GM19328 (cell line): ENCODE measurements around the gene VKORC1L1.
"Not testable (repeated sequence)": the region's sequence is repeated elsewhere in the genome, so short reads cannot be mapped to it uniquely, and the experiment has no call there.

Experiments used
- ATAC-seq: cut with Tn5 transposase; IDR thresholded peaks from one replicate; pipeline ENCODE4 v1.9.1; 2021; ENCODE audit warnings: mild to moderate bottlenecking, moderate library complexity; ENCODE audit not compliant: unreplicated experiment

The VKORC1L1 gene

DNA sequence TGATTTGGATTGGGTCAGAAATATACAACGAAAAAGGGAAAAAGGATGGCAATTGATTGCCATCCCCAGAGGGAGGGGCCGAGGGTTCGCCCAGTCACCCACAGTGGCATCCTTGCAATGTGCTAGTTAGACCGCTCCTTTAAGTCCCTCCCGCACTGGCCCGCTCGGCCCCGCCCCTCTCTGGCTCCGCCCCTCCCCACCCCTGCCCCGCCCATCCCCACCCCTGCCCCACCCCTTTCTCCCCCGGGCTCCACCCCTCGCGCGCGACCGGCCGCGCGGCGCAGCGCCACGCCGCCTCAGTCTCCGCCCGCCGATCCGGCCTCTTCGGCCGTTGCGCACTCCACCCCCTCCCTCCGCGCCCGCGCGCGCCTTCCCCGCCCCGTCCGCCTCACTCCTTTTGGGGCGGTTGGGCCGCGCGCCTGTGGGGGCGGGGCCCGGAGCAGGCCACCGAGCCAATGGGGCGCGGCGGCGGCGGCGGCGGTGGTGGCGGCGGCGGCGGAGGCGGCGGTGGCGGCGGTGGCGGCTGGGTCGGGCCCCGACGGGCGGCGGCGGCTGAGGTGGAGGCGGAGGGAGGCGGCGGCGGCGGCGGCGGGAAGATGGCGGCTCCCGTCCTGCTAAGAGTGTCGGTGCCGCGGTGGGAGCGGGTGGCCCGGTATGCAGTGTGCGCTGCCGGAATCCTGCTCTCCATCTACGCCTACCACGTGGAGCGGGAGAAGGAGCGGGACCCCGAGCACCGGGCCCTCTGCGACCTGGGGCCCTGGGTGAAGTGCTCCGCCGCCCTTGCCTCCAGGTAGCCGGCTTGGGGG, at the start of gene VKORC1L1:
VKORC1L1 (plus strand) TSS at position 299 of the 806 bp plus-strand sequence; CDS start at position 597, 298 bp downstream.
- peak; percentile 93 for ATAC-seq

DNA sequence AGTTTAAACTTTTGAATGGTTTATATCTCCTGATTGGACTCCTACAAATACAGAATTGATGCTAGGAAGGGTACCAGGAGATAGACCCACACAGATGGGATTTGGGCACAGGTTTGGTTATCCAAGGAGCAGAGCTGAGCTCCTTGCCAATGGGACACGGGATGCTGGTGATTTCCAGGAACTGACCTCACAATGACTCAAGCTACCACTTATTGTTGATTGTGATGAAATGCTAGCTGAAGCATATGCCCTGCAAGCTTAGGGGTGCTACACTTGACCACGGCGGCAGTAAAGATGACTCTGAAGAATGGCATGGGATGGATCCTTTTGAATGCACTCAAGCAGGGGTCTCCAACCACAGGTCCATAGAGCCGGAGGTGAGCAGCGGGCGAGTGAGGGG, 45.5 kb upstream of the VKORC1L1 start:
- no peak for ATAC-seq

DNA sequence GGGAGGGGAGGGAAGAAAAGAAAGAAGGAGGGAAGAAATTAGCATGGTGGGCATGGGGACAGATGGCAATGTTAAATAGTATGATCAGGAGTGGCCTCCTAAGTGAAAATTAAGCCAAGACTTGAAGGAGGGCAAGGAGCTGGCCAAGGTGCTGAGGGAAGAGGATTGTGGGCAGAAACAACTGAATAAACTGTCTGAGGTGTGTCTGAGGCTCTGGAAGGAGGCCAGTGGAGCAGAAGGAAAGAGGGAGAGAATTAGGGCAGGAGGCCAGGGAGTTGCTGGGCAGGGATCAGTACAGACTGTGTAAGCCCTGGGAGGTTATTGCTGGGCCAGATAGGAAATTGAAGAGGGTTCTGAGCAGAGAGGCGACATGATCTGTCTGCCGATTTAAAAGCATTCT, 40.6 kb upstream of the VKORC1L1 start:
- no peak for ATAC-seq

DNA sequence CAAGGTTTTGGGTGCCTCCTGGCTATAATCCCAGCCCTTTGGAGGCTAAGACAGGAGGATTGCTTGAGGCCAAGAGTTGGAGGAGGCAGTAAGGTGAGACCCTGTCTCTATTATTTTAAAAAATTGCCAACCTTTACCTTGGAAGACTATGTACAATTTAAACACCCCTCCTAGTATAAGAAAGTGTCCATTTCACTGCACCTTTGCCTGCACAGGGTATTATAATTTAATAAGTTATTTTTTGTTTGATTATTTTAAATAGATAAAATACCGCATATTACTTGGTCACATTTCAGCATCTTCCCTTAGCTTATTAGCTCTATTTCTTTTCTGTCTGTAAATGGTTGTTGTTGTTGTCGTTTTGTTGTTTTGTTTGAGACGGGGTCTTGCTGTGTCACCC, 36.2 kb upstream of the VKORC1L1 start:
- not testable (repeated sequence) for ATAC-seq

DNA sequence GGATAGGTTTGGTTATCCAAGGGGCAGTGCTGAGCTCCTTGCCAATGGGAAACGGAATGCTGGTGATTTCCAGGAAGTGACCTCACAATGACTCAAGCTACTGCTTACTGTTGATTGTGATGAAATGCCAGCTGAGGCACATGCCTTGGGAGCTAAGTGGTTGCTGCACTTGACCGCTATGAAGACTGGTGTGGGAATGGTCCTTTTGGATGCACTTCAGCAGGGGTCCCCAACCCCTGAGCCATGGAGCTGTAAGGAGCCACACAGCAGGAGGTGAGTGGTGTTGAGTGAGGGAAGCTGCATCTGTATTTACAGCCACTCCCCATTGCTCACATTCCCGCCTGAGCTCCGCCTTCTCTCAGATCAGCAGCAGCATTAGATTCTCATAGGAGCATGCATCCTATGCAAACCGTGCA, 35.3 kb upstream of the VKORC1L1 start:
- ATAC-seq = not testable (repeated sequence)

DNA sequence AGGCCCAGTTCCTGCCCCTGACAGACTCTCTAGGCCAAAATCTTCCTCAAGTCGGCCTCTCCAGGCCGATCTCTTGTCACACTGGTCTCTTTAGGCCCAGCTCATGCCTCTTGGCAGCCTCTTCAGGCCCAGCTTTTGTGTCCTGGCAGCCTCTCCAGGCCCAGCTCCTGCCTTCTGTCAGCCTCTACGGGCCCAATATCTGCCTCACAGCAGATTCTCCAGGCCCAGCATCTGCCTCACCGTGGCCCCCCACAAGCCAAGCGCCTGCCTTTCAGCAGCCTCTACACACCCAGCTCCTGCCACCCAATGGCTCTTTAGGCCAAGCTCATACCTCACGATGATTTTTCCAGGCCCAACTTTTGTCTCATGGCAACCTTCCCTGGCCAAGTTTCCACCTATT, 33.0 kb upstream of the VKORC1L1 start:
- ATAC-seq = no peak

DNA sequence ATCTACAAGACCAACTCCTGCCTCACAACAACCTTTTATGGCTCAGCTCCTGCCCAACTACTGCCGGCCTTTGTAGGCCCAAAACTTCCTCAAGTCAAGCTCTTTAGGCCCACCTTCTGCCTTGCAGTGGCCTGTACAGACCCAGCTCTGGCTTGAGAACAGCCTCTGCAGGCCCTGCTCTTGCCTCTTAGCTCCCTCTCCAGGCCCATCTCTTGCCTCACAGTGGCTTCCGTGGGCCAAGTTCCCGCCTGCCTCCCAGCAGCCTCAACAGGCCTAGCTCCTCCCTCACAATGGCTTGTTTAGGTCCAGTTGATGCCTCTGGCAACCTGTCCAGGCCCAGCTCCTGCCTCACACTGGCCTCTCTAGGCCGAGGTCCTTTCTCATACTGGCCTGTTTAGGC, 32.4 kb upstream of the VKORC1L1 start:
- ATAC-seq = no peak

DNA sequence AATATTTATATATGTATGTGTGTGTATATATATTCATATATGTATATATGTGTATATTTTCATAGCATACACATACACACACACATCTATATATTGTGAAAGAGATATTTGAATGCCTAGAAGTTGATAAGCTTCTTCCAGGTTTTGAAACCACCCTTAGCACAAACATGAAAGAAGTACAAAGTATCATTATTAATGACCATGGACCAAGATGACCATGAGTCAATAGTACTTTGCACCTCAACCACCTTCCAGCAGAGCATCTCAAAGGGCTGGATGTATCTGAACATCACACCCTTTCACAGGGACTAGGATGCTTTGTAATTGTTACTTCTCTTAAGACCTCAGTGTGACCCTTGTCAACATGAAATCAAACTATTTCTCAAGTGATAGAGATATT, 29.3 kb upstream of the VKORC1L1 start:
- ATAC-seq = not testable (repeated sequence)

DNA sequence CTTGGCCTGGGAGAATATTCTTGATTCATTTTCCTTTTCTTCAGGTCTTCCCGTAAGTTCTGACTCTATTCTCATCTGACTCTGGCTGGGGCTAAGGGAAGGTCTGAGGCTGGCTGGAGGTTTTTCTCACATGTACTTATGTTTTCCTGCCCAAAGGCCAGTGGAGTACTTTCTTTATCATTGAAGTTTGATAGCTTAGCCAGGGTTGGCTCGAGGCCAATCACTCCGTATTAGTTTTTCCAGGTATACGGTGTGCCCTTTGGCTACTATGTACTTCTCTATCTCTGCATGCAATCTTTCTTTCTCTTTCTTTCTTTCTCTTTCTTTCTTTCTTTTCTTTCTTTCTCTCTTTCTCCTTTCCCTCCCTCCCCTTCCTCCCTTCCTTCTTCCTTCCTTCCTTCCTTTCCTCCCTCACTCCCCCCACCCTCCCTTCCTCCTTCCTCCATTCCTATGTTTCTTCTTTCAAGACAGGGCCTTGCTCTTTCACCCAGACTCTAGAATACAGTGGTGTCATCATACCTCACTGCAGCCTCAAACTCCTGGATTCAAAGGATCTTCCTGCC, 26.8 kb upstream of the VKORC1L1 start:
- ATAC-seq = no peak

DNA sequence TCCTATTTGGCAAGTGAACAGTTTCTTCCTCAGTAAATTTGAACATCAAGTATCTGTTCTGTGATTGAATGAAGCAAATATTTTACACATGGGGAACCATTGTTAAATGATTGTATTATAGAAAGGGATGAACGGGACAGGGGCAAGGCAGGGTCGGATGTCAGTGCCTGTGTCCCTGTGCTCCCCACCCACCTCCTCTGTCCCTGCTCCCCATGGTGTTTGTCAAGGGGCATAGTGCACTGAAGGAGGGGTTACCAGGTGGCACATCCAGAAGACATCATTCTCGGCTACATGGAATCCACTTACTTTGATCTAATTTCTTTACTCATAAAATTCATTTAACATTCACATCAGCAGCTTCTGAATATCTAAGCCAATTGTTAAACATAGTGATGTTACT, 19.4 kb upstream of the VKORC1L1 start:
- ATAC-seq = not testable (repeated sequence)

DNA sequence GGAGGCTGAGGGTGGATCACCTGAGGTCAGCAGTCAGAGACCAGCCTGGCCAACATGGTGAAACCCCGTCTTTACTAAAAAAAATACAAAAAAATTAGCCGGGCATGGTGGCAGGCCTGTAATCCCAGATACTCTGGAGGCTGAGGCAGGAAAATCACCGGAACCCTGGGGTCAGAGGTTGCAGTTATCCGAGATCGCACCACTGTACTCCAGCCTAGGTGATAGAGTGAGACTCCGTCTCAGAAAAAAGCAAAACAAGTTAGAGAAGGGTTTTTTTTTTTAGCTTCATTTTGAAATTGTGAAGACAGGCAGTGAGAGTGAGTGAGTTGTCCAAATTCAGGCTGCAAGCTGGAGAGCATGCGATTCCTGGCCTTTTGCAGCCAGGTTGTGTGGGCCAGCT, 19.0 kb upstream of the VKORC1L1 start:
- not testable (repeated sequence) for ATAC-seq

DNA sequence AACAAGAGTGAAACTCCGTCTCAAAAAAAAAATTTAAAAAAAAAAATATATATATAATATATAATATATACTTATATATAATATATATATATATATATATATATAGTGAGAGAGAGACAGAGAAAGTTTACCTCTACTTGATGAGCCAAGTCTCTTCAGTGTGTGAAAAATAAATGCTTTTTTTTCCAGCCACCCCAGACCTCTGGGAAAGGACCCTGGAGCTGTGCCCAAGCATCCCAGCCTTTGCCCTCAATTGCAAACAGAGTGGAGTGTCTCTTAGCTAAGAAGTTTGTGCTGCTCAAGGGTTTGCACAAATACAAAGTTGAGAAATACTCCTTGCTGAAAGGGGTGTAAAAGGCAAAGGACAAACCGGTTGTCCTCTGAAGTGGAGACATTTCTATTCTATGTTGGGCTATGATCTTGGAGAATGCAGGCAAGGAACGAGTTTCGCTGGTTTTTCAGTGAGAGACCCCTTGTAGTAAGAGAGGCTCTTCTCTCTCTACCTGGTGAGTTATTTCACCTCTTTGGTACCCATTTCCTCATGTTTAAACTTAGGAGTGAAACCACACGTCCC, 15.5 kb upstream of the VKORC1L1 start:
- not testable (repeated sequence) for ATAC-seq

DNA sequence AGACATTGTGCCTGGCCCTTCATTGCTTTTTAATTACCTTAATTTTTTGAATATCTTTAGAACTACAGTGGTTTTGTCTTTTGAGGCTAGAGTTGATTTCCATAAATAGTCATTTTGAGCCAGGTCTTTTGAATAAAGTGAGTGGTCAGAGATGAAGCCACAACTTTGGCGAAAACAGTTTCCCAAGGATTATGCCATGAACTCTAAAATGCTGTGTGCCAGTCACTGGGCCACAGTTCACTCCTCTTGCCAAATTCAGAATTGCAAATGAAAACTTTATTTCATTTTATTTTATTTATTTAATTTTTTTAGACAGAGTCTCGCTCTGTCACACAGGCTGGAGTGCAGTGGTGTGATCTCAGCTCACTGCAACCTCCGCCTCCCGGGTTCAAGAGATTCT, 14.2 kb upstream of the VKORC1L1 start:
- not testable (repeated sequence) for ATAC-seq

DNA sequence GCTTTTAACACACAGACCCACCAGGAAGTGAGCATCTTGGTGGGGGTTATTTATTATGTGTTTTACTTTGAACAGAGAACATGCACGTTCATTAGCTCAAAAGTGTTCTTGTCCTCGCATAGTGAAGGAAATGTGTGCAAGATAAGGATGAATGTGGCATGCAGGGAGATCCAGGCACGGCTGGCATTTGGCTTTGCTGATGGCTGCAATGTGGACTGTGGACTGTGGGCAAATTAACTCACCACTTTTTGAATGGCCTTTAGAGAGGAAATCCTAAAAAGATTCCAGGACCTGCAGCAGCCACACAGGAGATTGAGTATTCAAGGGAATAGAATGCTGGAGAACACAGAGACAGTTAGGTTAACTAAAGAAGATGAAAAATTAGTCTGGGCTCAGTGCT, 6.6 kb upstream of the VKORC1L1 start:
- ATAC-seq = not testable (repeated sequence)

DNA sequence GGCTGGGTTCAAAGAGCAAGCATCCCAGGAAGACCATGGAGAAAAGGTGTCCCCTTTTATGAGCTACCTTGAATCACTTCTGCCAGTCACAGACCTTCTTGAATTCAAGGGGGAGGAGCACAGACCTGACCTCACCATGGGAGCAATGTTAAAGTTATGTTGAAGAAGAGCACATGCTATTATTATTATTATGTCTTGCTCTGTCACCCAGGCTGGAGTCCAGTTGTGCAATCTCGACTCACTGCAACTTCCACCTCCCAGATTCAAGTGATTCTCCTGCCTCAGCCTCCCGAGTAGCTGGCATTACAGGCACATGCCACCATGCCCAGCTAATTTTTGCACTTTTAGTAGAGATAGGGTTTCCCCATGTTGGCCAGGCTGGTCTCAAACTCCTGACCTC, 5.2 kb upstream of the VKORC1L1 start:
- ATAC-seq = not testable (repeated sequence)

DNA sequence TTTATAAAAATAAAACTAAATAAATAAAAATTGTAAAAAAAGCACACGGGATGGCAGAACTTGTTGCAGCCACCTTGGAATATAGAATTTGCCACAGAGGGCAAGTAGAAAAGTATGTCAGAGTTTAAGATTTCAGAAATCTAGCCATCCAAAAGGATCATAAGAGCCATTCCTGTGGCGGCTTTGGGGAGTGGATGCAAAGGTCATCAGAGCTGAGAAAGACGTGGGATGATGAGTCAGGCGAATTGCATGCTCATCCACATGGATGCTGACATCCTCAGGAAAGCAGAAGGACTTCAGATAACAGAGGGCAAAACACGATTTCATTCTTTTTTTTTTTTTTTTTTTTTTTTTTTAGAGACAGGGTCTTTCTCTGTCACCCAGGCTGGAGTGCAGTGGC, 3.6 kb upstream of the VKORC1L1 start:
- ATAC-seq = not testable (repeated sequence)

DNA sequence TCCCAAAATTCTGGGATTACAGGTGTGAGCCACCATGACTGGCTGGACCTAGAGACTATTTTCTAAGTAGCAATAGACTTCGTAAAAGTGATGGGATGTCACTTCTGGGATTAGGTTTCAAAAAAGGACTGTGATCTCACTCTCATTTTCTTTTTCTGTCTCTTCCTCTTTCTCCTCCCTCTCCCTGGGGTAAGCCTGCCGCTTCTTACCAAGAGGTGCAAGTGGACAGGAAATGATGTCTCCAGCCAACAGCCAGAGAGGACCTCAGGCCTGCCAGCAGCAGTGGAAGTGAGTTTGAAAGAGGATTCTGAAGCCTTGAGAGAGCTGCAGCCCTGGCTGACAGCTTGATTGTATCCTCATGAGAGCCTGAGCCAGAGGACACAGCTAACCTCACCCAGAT, 1.4 kb upstream of the VKORC1L1 start:
- not testable (repeated sequence) for ATAC-seq

DNA sequence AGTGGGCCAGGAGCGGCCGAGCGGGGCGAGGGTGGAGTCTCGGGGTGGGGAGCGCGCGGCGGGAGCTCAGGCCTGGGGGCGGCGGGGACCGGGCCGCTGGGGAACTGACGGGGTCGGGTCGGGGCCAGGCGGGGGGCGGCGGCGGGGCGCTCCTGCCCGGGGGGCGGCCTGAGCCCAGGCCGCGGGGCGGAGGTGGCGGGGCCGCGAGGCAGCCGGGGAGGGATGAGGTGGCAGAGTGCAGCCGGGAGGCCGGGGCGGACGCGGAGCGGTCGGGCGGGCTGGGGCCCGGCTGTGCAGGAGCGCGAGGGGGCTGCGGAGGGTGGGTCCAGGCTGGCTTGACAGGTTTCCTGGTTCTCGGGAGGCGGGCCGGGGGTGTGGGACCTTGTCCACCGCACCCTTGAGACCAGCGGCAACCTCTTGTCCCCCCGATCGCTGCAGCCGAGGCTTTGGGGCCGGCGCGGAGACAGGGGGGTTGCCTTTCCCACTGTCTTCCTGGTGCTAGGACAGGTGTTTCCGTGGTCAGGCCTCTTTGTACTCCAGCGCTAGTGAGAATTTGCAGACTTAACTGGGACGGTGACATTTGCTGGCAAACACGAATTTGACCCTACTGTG, 814 bp downstream of the VKORC1L1 start:
- ATAC-seq = peak; percentile 25

DNA sequence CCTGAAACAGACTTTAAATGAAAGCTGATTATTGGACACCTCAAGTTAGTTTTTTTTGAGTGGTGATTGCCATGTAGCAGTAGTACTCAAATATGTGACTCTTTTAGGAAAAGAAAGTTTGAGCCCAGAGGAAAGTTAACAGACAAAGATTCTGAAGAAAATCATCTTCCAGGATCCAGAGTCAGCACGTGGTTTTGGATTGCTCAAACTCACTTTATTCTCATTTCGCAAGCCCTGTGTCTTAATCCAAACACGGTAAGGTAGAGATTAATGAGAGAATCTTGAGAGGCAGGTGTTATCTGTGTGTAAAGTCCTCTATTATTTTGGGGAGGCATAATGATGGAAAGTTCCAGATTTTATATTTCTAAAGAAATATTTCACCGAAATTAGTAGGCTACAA, 2.8 kb downstream of the VKORC1L1 start:
- ATAC-seq = not testable (repeated sequence)

DNA sequence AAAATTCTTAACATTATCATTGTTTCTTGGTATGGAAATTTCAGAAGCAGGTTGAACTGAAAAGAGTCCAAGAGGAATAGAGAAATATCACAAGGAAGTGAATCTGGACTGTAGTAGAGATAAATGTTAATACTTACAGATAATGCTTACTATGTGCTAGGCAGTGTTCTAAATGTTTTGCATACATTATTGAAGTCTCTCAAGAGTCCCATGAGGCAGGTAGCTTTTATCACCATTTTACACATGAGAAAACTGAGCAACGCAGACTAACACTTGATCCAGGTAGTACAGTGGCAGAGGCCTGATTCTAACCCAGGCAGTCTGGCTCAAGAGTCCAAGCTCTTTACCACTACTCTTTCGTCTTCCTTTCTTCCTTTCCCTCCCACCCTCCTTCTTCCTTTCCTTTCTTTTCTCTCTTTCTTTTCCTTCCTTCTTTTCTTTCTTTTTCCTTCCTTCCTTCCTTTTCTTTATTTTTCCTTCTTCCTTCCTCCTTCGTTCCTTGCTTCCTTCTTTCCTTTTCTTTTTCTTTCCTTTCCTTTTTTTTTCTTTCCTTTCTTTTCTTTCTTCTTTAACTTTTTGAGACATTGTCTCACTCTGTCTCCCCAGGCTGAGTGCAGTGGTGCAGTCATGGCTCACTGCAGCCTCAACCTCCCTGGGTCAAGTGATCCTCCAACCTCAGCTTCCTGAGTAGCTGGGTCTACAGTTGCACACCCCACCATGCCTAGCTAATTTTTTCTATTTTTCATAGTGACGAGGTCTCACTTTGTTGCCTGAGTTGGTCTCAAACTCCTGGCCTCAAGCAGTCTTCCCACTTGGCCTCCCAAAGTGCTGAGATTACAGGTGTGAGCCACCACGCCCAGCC, 6.6 kb downstream of the VKORC1L1 start:
- not testable (repeated sequence) for ATAC-seq

DNA sequence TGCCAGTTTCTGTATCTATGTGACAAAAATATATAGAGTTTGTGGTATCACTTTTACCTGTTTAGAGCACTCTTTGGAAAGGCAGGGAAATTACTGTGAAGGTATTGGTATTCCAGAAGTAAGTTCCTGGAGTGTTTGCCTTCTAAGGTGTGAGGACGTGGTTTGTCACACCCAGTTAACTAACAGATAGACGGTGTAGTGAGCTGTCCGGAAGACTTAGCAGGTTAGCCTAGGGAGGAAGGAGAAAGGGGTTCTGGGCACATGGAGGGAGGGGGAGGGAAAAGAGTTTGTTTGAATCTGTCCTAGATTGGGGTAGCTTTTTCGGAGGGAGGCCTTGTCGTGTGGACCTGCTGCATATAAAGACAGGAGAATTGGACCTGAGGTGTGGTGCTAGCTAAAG, 7.4 kb downstream of the VKORC1L1 start:
- not testable (repeated sequence) for ATAC-seq
